Large intestine (tissue), 3 donors: ENCODE results near the gene RALGPS1. TPM values are rescaled to one million over a fixed set of nuclear protein-coding genes. Genes with fewer than 3 reads are reported as not detected.

Experiments used
- DNase-seq, 2 donors: peaks; one replicate each; pipeline versions ENCODE4 v3.0.0 to v3.0.0-alpha.2; 2013
- H3K27ac ChIP-seq: one replicate; pipeline ENCODE4 v1.5.1; 2013; ENCODE audit warnings: low read length
- H3K27me3 ChIP-seq: 2 replicates; pipeline ENCODE4 v1.6.1; 2013; ENCODE audit warnings: low read length; ENCODE audit not compliant: control insufficient read depth, insufficient read depth
- H3K36me3 ChIP-seq: 2 replicates; pipeline ENCODE4 v1.6.1; 2013; ENCODE audit warnings: low read length; ENCODE audit not compliant: control insufficient read depth, insufficient read depth
- H3K4me1 ChIP-seq: one replicate; pipeline ENCODE4 v1.6.1; 2013; ENCODE audit warnings: low read length; ENCODE audit not compliant: control insufficient read depth, insufficient read depth
- H3K4me3 ChIP-seq: one replicate; pipeline ENCODE4 v1.5.1; 2013; ENCODE audit warnings: low read length
- H3K9me3 ChIP-seq: one replicate; pipeline ENCODE4 v1.6.1; 2013; ENCODE audit warnings: mild to moderate bottlenecking, low read depth, low read length, moderate library complexity; ENCODE audit not compliant: control insufficient read depth
- WGBS: methylation state at CpG from one replicate; pipeline ENCODE4 v1.1.5; 2013; ENCODE audit warnings: low lambda C conversion rate; ENCODE audit not compliant: insufficient coverage; 5-methylcytosine and 5-hydroxymethylcytosine counted together
- polyA plus RNA-seq: library from polyadenylated mRNA; unstranded; fragments of 120-200 nt; gene quantifications from one replicate; pipeline ENCODE4 v1.2.1, GENCODE V29; 2013

RALGPS1 gene
- polyA plus RNA-seq, 1 donor, result 58.8 TPM

- no peak for DNase-seq
- 81% methylated on average over 2 of the region's 5 CpGs for WGBS
- peaks cover 3% of the 10 kb centered on the region for H3K9me3 ChIP-seq
- no peak overlapping the region for H3K4me3 ChIP-seq
- peaks cover 1% of the 10 kb centered on the region for H3K36me3 ChIP-seq
- H3K27ac ChIP-seq, result no peak overlapping the region
- H3K4me1 ChIP-seq, result no peaks in the 10 kb centered on the region
- H3K27me3 ChIP-seq, result no peaks in the 10 kb centered on the region
Observed at GRCh38 chr9:127076860-127077643, 162.5 kb downstream of the RALGPS1 start.

GRCh38 chr9:127077644-127077946 is 163.0 kb downstream of the RALGPS1 start:
- WGBS, result no CpG with 5 or more reads among the region's 2 CpGs
- no peaks in the 10 kb centered on the region for H3K27me3 ChIP-seq
- no peak for DNase-seq
- no peak overlapping the region for H3K4me3 ChIP-seq
- H3K27ac ChIP-seq, result no peak overlapping the region
- H3K4me1 ChIP-seq, result no peaks in the 10 kb centered on the region
- peaks cover 3% of the 10 kb centered on the region for H3K9me3 ChIP-seq
- H3K36me3 ChIP-seq, result peaks cover 4% of the 10 kb centered on the region

- no peak for DNase-seq
- no peaks in the 10 kb centered on the region for H3K9me3 ChIP-seq
- H3K4me3 ChIP-seq, result no peak overlapping the region
- 100% methylated on average over 2 of the region's 6 CpGs for WGBS
- H3K4me1 ChIP-seq, result no peaks in the 10 kb centered on the region
- no peak overlapping the region for H3K27ac ChIP-seq
- peaks cover 4% of the 10 kb centered on the region for H3K36me3 ChIP-seq
- no peaks in the 10 kb centered on the region for H3K27me3 ChIP-seq
Observed at GRCh38 chr9:127078336-127078735, 163.8 kb downstream of the RALGPS1 start.

GRCh38 chr9:127078988-127079387 is 164.4 kb downstream of the RALGPS1 start:
- H3K27me3 ChIP-seq, result no peaks in the 10 kb centered on the region
- H3K9me3 ChIP-seq, result no peaks in the 10 kb centered on the region
- peaks cover 4% of the 10 kb centered on the region for H3K36me3 ChIP-seq
- DNase-seq, result no peak
- no peak overlapping the region for H3K4me3 ChIP-seq
- no peaks in the 10 kb centered on the region for H3K4me1 ChIP-seq
- H3K27ac ChIP-seq, result peak overlapping the region; percentile 53
- WGBS, result no CpG with 5 or more reads among the region's 1 CpG

- no peaks in the 10 kb centered on the region for H3K9me3 ChIP-seq
- H3K36me3 ChIP-seq, result peaks cover 4% of the 10 kb centered on the region
- WGBS, result 60% methylated on average over 1 of the region's 8 CpGs
- no peak overlapping the region for H3K4me3 ChIP-seq
- DNase-seq, result peak; percentile 22 to 33
- no peaks in the 10 kb centered on the region for H3K27me3 ChIP-seq
- H3K4me1 ChIP-seq, result no peaks in the 10 kb centered on the region
- H3K27ac ChIP-seq, result peak overlapping the region; percentile 53
Observed at GRCh38 chr9:127079446-127080140, 165.0 kb downstream of the RALGPS1 start.

GRCh38 chr9:127081250-127082185 is 166.9 kb downstream of the RALGPS1 start:
- no peaks in the 10 kb centered on the region for H3K9me3 ChIP-seq
- no peak overlapping the region for H3K4me3 ChIP-seq
- peaks cover 4% of the 10 kb centered on the region for H3K36me3 ChIP-seq
- no peaks in the 10 kb centered on the region for H3K4me1 ChIP-seq
- no peaks in the 10 kb centered on the region for H3K27me3 ChIP-seq
- no peak for DNase-seq
- WGBS, result no CpG with 5 or more reads among the region's 8 CpGs
- no peak overlapping the region for H3K27ac ChIP-seq

- Histone ChIP-seq H3K9me3 (no peaks in the 10 kb centered on the region), H3K4me1 (no peaks in the 10 kb centered on the region), H3K27ac (no peak overlapping the region), H3K36me3 (peaks cover 20% of the 10 kb centered on the region), H3K4me3 (no peak overlapping the region), H3K27me3 (no peaks in the 10 kb centered on the region)
- no CpG with 5 or more reads among the region's 5 CpGs for WGBS
- no peak for DNase-seq
Observed at GRCh38 chr9:127083138-127083980, 168.8 kb downstream of the RALGPS1 start.

- peaks cover 28% of the 10 kb centered on the region for H3K36me3 ChIP-seq
- H3K4me3 ChIP-seq, result no peak overlapping the region
- H3K4me1 ChIP-seq, result no peaks in the 10 kb centered on the region
- H3K27ac ChIP-seq, result no peak overlapping the region
- no peaks in the 10 kb centered on the region for H3K9me3 ChIP-seq
- DNase-seq, result no peak
- H3K27me3 ChIP-seq, result no peaks in the 10 kb centered on the region
- no CpG with 5 or more reads among the region's 12 CpGs for WGBS
Observed at GRCh38 chr9:127084076-127085039, 169.8 kb downstream of the RALGPS1 start.

- DNase-seq, result no peak
- Histone ChIP-seq H3K27ac (no peak overlapping the region), H3K4me1 (no peaks in the 10 kb centered on the region), H3K4me3 (no peak overlapping the region), H3K27me3 (no peaks in the 10 kb centered on the region), H3K36me3 (peaks cover 28% of the 10 kb centered on the region), H3K9me3 (no peaks in the 10 kb centered on the region)
- no CpG with 5 or more reads among the region's 2 CpGs for WGBS
Observed at GRCh38 chr9:127085186-127085585, 170.6 kb downstream of the RALGPS1 start.
